Measurements from ENCODE around the gene RBMX.

DNA sequence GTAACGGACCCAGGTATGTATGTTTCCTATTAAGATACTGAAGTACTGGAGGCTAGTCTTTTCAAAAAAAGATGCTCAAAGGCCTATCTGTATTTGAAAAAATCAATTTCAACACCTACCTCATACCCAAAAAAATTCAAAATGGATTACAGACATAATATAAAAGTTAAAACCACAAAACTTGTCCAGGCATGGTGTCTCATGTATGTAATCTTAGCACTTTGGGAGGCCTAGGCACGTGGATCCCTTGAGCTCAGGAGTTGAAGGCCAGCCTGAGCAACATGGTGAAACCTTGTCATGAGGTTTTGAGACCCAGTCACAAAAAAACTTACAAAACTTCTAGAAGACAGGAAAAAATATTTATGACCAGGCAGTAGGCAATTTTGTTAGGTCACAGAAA, 16.7 kb downstream of the RBMX start:
- TF ChIP-seq, protein P1, sequence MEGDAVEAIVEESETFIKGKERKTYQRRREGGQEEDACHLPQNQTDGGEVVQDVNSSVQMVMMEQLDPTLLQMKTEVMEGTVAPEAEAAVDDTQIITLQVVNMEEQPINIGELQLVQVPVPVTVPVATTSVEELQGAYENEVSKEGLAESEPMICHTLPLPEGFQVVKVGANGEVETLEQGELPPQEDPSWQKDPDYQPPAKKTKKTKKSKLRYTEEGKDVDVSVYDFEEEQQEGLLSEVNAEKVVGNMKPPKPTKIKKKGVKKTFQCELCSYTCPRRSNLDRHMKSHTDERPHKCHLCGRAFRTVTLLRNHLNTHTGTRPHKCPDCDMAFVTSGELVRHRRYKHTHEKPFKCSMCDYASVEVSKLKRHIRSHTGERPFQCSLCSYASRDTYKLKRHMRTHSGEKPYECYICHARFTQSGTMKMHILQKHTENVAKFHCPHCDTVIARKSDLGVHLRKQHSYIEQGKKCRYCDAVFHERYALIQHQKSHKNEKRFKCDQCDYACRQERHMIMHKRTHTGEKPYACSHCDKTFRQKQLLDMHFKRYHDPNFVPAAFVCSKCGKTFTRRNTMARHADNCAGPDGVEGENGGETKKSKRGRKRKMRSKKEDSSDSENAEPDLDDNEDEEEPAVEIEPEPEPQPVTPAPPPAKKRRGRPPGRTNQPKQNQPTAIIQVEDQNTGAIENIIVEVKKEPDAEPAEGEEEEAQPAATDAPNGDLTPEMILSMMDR (IDR thresholded peaks at IDR 0.05): no peak
- TF ChIP-seq POLR2A (IDR thresholded peaks at IDR 0.05): no peak
